ENCODE measurements around the gene POU6F2. TPM values are rescaled to one million over a fixed set of nuclear protein-coding genes. Genes with fewer than 3 reads are reported as not detected.

The POU6F2 gene
- total RNA-seq, 1 donor from 2014 or later: 0.78 TPM

DNA sequence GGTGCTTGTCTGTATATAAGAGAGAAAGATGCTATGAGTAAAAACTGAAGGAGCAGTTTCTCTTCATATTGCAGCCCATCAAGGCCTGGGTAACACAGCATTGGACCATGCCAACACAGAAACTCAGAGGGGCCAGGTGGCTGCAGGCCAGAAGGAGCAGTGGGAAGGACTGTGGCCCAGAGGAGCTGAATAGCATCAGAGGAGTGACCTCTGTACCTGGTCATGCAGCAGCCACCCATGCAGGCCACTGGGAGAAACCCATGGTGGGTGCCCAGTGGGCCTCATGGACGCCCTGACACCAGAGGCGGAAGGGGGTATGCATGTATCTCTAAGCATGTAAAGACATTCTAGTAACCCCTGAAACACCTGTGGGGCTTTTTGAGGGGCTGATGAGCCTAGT is 512.6 kb downstream of the POU6F2 start:
- Histone ChIP-seq H3K27ac (no peak overlapping the region), H3K4me3 (no peak overlapping the region), H3K4me1 (no peaks in the 10 kb centered on the region), H3K36me3 (no peaks in the 10 kb centered on the region), H3K27me3 (no peaks in the 10 kb centered on the region), H3K9me3 (no peaks in the 10 kb centered on the region)
- intact Hi-C loops (cut with DNase I): no loop called here
- ATAC-seq (no peak), DNase-seq (no peak)
- TF ChIP-seq, protein P1, sequence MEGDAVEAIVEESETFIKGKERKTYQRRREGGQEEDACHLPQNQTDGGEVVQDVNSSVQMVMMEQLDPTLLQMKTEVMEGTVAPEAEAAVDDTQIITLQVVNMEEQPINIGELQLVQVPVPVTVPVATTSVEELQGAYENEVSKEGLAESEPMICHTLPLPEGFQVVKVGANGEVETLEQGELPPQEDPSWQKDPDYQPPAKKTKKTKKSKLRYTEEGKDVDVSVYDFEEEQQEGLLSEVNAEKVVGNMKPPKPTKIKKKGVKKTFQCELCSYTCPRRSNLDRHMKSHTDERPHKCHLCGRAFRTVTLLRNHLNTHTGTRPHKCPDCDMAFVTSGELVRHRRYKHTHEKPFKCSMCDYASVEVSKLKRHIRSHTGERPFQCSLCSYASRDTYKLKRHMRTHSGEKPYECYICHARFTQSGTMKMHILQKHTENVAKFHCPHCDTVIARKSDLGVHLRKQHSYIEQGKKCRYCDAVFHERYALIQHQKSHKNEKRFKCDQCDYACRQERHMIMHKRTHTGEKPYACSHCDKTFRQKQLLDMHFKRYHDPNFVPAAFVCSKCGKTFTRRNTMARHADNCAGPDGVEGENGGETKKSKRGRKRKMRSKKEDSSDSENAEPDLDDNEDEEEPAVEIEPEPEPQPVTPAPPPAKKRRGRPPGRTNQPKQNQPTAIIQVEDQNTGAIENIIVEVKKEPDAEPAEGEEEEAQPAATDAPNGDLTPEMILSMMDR (IDR thresholded peaks at IDR 0.05): no peak

DNA sequence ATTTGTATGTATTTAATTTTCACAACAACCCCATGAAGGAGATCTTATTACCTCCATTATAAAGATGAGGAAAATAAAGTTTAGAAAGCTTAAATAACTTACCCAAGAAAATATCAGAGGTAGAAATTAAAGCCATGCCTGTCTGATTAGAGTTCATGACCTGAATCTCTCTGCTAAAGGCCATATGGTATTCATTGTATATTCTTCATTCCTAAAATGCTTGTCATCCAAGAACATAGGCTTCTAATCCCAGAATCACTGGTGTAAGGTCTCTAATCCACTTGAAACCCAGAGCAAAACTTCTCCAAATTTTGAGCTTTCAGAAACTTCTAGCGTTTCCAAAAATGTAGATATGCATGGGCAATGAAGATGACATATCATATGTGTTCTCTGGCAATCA is 516.2 kb downstream of the POU6F2 start:
- intact Hi-C loops (cut with DNase I): no loop called here
- TF ChIP-seq, protein P1 (IDR thresholded peaks at IDR 0.05): no peak
- ATAC-seq (no peak), DNase-seq (no peak)
- Histone ChIP-seq H3K27ac (no peak overlapping the region), H3K9me3 (no peaks in the 10 kb centered on the region), H3K4me3 (no peak overlapping the region), H3K4me1 (no peaks in the 10 kb centered on the region), H3K36me3 (no peaks in the 10 kb centered on the region), H3K27me3 (no peaks in the 10 kb centered on the region)

DNA sequence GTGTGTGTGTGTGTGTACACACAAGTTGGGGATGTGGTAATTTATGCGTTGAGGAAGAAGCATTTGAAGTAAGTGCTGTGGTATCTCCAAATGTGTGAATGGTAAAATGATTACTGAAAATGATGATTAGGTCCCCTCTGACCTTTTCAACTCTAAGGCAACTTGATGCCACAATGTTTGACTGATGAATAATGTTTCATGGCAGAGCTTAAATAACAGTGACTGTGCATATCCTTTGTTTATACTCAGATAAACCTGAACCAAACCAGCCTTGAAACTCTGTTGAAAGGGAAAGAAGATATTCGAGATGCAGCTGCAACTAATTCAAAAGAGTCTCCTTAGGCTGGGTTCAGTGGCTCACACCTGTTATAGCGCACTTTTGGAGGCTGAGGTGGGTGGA is 523.6 kb downstream of the POU6F2 start:
- Histone ChIP-seq H3K4me1 (no peaks in the 10 kb centered on the region), H3K27me3 (no peaks in the 10 kb centered on the region), H3K36me3 (no peaks in the 10 kb centered on the region), H3K9me3 (no peaks in the 10 kb centered on the region), H3K4me3 (no peak overlapping the region), H3K27ac (no peak overlapping the region)
- intact Hi-C loops (cut with DNase I): no loop called here
- TF ChIP-seq, protein P1 (IDR thresholded peaks at IDR 0.05): no peak
- DNase-seq (no peak), ATAC-seq (no peak)

DNA sequence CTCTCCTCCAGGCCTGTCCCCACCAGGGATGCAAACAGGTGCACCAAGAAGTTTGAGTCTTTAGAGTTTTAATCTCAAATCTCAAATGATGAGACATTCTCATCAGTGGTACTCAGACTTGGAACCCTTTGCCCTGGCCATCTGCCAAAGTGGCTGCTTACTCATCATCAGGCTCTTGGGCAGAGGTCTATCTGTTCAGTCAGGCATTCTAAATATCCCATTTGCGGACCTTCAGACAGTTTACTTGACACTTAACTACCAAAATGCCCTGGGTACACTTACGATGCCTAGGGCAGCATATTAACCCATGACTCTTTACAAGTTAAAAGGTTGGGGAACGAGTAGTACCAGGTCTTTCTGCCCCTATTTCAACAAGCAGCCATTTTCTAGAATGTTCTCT is 527.3 kb downstream of the POU6F2 start:
- H3K27ac ChIP-seq: no peak overlapping the region
- no peaks in the 10 kb centered on the region for H3K36me3 ChIP-seq
- H3K4me3 ChIP-seq: no peak overlapping the region
- TF ChIP-seq, protein P1 (IDR thresholded peaks at IDR 0.05): no peak
- H3K4me1 ChIP-seq: no peaks in the 10 kb centered on the region
- DNase-seq: no peak
- no peaks in the 10 kb centered on the region for H3K9me3 ChIP-seq
- H3K27me3 ChIP-seq: no peaks in the 10 kb centered on the region
- ATAC-seq: no peak
- intact Hi-C loops (cut with DNase I): no loop called here

DNA sequence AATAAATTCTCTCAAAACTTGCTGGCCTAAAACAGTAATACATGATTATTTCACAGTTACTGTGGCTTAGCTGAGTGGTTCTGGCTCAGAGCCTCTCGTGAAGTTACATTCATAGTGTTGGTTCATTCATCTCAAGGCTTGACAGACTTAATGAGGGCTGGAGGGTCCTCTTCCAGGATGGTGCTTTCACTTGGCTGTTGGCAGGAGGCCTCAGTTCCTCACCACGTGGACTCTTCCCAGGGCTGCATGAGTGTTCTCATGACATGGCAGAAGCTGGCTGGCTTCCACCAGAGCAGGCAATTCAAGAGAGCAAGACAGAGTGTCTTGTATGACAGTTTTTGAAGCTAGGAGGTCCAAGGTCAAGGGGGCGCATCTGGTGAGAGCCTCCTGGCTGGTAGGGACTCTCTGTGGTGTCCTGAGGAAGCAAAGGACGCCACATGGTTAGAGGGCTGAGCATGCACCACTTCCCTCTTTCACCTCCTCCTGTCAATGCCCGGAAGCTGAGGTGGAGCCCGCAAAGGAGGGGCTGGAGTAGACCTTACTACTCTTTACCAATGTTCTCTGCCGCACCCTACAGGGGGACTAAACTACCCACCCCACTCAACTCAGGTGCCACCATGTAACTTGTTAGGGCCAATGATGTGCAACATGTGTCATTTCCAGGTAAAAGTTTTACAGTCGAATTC is 530.3 kb downstream of the POU6F2 start:
- ATAC-seq (peak; percentile 80), DNase-seq (peak; percentile 70)
- H3K4me1 ChIP-seq: no peaks in the 10 kb centered on the region
- no peaks in the 10 kb centered on the region for H3K27me3 ChIP-seq
- H3K36me3 ChIP-seq: no peaks in the 10 kb centered on the region
- TF ChIP-seq, protein P1 (IDR thresholded peaks at IDR 0.05): no peak
- no peak overlapping the region for H3K4me3 ChIP-seq
- intact Hi-C loops (cut with DNase I): no loop called here
- H3K9me3 ChIP-seq: no peaks in the 10 kb centered on the region
- H3K27ac ChIP-seq: no peak overlapping the region

DNA sequence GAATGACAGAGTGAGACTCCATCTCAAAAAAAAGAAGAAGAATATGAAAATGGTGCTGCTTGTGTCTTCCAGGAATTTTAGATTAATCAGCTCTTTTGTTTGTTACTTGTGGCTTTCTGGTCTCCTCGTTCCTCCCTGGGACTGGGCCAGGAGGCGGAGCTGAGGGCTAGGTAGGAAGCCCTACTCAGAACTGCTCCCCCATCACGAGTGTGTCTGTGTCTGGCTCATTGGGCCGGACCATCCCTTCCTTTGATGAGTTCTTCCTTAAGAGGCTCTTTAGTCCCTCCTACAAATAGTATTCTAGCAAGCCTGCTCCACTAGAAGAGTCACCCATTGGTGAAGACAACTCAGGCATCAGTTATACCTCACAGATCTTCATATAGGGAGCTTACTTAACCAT is 531.7 kb downstream of the POU6F2 start:
- Histone ChIP-seq H3K27ac (no peak overlapping the region), H3K36me3 (no peaks in the 10 kb centered on the region), H3K9me3 (no peaks in the 10 kb centered on the region), H3K27me3 (no peaks in the 10 kb centered on the region), H3K4me1 (no peaks in the 10 kb centered on the region), H3K4me3 (no peak overlapping the region)
- ATAC-seq (no peak), DNase-seq (no peak)
- TF ChIP-seq, protein P1 (IDR thresholded peaks at IDR 0.05): no peak
- intact Hi-C loops (cut with DNase I): no loop called here

Data from upper lobe of right lung (tissue), 1 donor.